ENCODE data around the gene OR2L13. TPM values are rescaled to one million over a fixed set of nuclear protein-coding genes. Genes with fewer than 3 reads are reported as not detected.
"Not testable (repeated sequence)": the region's sequence is repeated elsewhere in the genome, so short reads cannot be mapped to it uniquely, and the experiment has no call there.

The OR2L13 gene
- total RNA-seq, 1 donor from 2014 or later = not detected

DNA sequence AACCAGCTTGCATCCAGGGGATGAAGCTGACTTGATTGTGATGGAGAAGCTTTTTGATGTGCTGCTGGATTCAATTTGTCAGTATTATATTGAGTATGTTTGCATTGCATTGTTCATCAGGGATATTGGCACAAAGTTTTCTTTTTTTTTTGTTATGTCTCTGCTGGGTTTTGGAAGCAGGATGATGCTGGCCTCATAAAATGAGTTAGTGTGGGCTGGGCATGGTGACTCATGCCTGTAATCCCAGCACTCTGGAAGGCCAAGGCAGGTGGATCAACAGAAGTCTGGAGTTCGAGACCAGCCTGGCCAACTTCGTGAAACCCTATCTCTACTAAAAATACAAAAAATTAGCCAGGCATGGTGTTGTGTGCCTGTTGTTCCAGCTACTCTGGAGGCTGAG is 39.7 kb upstream of the OR2L13 start:
- Histone ChIP-seq H3K4me3 (no peak overlapping the region), H3K27ac (no peak overlapping the region), H3K4me1 (no peaks in the 10 kb centered on the region), H3K27me3 (ENCODE audit: low read depth) (no peaks in the 10 kb centered on the region), H3K36me3 (no peaks in the 10 kb centered on the region), H3K9me3 (no peaks in the 10 kb centered on the region)
- ATAC-seq (no peak), DNase-seq (no peak)
- intact Hi-C loops (cut with DNase I) = no loop called here
- TF ChIP-seq, protein P1, sequence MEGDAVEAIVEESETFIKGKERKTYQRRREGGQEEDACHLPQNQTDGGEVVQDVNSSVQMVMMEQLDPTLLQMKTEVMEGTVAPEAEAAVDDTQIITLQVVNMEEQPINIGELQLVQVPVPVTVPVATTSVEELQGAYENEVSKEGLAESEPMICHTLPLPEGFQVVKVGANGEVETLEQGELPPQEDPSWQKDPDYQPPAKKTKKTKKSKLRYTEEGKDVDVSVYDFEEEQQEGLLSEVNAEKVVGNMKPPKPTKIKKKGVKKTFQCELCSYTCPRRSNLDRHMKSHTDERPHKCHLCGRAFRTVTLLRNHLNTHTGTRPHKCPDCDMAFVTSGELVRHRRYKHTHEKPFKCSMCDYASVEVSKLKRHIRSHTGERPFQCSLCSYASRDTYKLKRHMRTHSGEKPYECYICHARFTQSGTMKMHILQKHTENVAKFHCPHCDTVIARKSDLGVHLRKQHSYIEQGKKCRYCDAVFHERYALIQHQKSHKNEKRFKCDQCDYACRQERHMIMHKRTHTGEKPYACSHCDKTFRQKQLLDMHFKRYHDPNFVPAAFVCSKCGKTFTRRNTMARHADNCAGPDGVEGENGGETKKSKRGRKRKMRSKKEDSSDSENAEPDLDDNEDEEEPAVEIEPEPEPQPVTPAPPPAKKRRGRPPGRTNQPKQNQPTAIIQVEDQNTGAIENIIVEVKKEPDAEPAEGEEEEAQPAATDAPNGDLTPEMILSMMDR (IDR thresholded peaks at IDR 0.05) = no peak

DNA sequence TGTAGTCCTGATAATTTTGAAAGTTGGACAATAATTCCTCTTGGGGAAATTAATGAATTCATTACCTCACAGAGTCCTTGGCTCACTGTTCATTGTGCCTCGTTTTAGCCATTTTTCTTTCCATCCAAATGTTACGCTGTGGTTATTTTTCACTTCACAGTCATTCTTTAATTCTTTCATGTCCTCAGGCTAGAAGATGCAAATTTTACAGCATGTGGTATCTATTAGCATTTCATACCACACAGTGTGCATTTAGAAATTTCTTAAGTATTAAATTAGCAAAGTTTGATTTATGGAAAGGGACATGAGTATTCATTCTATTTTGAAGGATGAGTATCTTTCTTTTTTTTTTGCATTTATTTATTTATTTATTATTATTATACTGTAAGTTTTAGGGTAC is 29.9 kb upstream of the OR2L13 start:
- no peaks in the 10 kb centered on the region for H3K36me3 ChIP-seq
- no peak overlapping the region for H3K27ac ChIP-seq
- no peak for ATAC-seq
- intact Hi-C loops (cut with DNase I) = no loop called here
- no peaks in the 10 kb centered on the region for H3K4me1 ChIP-seq
- DNase-seq = no peak
- TF ChIP-seq, protein P1 (IDR thresholded peaks at IDR 0.05) = no peak
- H3K4me3 ChIP-seq = no peak overlapping the region
- H3K9me3 ChIP-seq = no peaks in the 10 kb centered on the region
- no peaks in the 10 kb centered on the region for H3K27me3 ChIP-seq (ENCODE audit: low read depth)

DNA sequence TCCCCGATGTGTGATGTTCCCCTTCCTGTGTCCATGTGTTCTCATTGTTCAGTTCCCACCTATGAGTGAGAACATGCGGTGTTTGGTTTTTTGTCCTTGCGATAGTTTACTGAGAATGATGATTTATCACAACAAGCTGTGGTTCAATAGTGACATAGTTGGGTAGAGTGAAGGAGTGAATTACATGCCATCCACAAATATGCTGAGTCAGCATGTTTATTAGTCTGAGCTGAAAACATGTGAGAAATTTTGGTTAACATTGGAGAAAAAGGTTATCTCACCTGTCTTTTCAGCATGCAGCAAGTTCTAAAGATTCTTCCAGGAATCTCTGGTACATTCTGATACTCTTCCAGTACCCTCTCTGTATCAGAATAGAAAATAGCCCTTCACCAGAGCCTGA is 29.4 kb upstream of the OR2L13 start:
- Histone ChIP-seq H3K36me3 (no peaks in the 10 kb centered on the region), H3K27me3 (ENCODE audit: low read depth) (no peaks in the 10 kb centered on the region), H3K4me1 (no peaks in the 10 kb centered on the region), H3K9me3 (no peaks in the 10 kb centered on the region), H3K27ac (no peak overlapping the region), H3K4me3 (no peak overlapping the region)
- no peak for ATAC-seq
- TF ChIP-seq, protein P1 (IDR thresholded peaks at IDR 0.05) = no peak
- no peak for DNase-seq
- intact Hi-C loops (cut with DNase I) = no loop called here

DNA sequence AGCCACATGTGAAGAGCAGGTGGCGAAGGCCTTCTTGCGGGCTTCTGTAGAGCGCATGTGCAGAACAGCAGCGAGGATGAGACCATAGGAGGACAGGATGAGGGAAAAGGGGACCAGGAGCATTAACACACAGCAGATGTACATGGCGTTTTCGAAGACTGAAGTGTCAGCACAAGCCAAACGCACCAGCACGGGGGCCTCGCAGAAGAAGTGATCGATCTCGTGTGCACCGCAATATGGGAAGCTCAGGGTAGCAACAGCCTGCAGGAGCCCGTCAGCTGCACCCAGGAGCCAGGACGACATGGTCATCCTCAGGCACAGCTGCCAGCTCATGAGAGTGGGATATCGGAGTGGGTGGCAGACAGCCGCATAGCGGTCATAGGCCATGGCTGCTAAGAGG is 11.1 kb upstream of the OR2L13 start:
- H3K4me1 ChIP-seq; intact Hi-C loops (cut with DNase I); H3K9me3 ChIP-seq; H3K27me3 ChIP-seq (ENCODE audit: low read depth); H3K4me3 ChIP-seq; H3K36me3 ChIP-seq; H3K27ac ChIP-seq; DNase-seq: not testable (repeated sequence)
- ATAC-seq = peak in 1 of 2 donors; percentile 41

DNA sequence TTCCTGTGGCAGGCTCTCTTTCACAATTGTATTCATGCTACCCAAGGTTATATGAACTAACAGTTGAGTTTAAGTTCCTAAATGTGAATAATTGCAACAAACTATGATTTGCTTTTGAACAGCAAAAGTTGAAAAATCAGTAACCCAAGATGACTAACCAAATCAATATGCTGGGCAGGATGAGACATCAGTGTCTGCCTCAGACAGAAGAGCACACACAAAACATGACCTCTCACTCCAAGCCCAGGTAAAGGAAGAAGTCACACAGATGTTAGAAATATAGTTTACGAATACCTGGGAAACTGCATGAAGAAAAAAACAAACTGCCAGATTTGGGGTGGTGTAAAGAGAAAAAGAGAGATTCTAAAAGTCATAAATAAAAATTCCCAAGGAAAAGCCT is 3.5 kb downstream of the OR2L13 start:
- TF ChIP-seq, protein P1 (IDR thresholded peaks at IDR 0.05) = no peak
- Histone ChIP-seq H3K4me3 (no peak overlapping the region), H3K4me1 (no peaks in the 10 kb centered on the region), H3K27me3 (ENCODE audit: low read depth) (no peaks in the 10 kb centered on the region), H3K27ac (no peak overlapping the region), H3K9me3 (no peaks in the 10 kb centered on the region), H3K36me3 (no peaks in the 10 kb centered on the region)
- DNase-seq (no peak), ATAC-seq (no peak)
- intact Hi-C loops (cut with DNase I) = no loop called here

DNA sequence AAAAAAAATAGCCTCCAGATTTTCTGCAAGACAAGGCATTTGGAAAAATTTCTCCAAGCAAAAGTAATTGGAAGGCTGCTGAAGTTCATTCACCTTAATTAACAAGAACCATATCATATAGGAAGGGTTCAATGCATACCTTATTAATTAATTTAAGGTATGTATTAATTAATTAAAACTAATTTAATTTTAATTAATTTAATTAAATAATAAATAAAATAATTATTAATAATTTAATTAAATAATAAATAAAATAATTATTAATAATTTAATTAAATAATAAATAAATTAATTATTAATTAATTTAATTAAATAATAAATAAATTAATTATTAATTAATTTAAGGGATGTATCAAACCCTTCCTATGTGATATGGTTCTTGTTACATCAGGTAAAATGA is 7.9 kb downstream of the OR2L13 start:
- DNase-seq (no peak), ATAC-seq (no peak)
- Histone ChIP-seq H3K36me3 (no peaks in the 10 kb centered on the region), H3K27me3 (ENCODE audit: low read depth) (no peaks in the 10 kb centered on the region), H3K9me3 (peaks cover 4% of the 10 kb centered on the region), H3K4me1 (no peaks in the 10 kb centered on the region), H3K27ac (no peak overlapping the region), H3K4me3 (no peak overlapping the region)
- TF ChIP-seq, protein P1 (IDR thresholded peaks at IDR 0.05) = no peak
- intact Hi-C loops (cut with DNase I) = no loop called here

All from lower lobe of right lung (tissue), 2 donors.